Left renal pelvis (tissue), 4 donors: ENCODE measurements around the gene CT45A10. TPM values are rescaled to one million over a fixed set of nuclear protein-coding genes. Genes with fewer than 3 reads are reported as not detected.
"Not testable (repeated sequence)": the region's sequence is repeated elsewhere in the genome, so short reads cannot be mapped to it uniquely, and the experiment has no call there.

Source experiments
- DNase-seq, 4 donors: peaks; one replicate each; pipeline ENCODE4 v3.0.0-alpha.2; 2013; ENCODE audit warnings: low read depth in 4 of 4, low spot score in 3 of 4
- polyA plus RNA-seq, 4 donors: library from polyadenylated mRNA; unstranded; fragments of 120-200 nt; gene quantifications; one replicate each; pipeline ENCODE4 v1.2.1, GENCODE V29; 2013; ENCODE audit not compliant: insufficient read length in 4 of 4

The CT45A10 gene
- polyA plus RNA-seq, result not detected

- DNase-seq, result no peak
These were observed at the start of gene CT45A10, which contains the start of gene SAGE1 for GRCh38 chrX:135893294-135893817. Gene CT45A10, minus strand, starts transcription at chrX:135893444. Its CDS starts 8,100 bp downstream, at chrX:135885344. Gene SAGE1, plus strand, starts transcription at chrX:135893716. Its CDS starts 2,527 bp downstream, at chrX:135896243.

GRCh38 chrX:135931644-135932487 lies 38.6 kb upstream of the CT45A10 start:
- DNase-seq, result peak in 2 of 4 donors; percentile 2 to 6

GRCh38 chrX:135927897-135928296 lies 34.7 kb upstream of the CT45A10 start:
- DNase-seq, result no peak

GRCh38 chrX:135923353-135923752 lies 30.1 kb upstream of the CT45A10 start:
- DNase-seq, result no peak

- not testable (repeated sequence) for DNase-seq
These were observed 27.3 kb upstream of the CT45A10 start for GRCh38 chrX:135920516-135920915.

- no peak for DNase-seq
These were observed 21.2 kb upstream of the CT45A10 start for GRCh38 chrX:135914404-135914803.

GRCh38 chrX:135910251-135910650 lies 17.0 kb upstream of the CT45A10 start:
- no peak for DNase-seq

GRCh38 chrX:135892781-135893180 lies 463 bp downstream of the CT45A10 start:
- no peak for DNase-seq

- no peak for DNase-seq
These were observed 3.1 kb downstream of the CT45A10 start for GRCh38 chrX:135890087-135890585.

GRCh38 chrX:135888976-135889375 lies 4.3 kb downstream of the CT45A10 start:
- DNase-seq, result not testable (repeated sequence)

GRCh38 chrX:135888230-135888629 lies 5.0 kb downstream of the CT45A10 start:
- not testable (repeated sequence) for DNase-seq

GRCh38 chrX:135882741-135883140 lies 10.5 kb downstream of the CT45A10 start:
- DNase-seq, result not testable (repeated sequence)

- DNase-seq, result not testable (repeated sequence)
These were observed 21.5 kb downstream of the CT45A10 start, which contains the start of gene CT45A9 for GRCh38 chrX:135871712-135872111. Gene CT45A9, minus strand, starts transcription at chrX:135871812. Its CDS starts 3,751 bp downstream, at chrX:135868061.

GRCh38 chrX:135854438-135854837 lies 38.8 kb downstream of the CT45A10 start, which contains the start of gene CT45A8:
Gene CT45A8, minus strand, starts transcription at chrX:135854538. Its CDS starts 3,755 bp downstream, at chrX:135850783.
- not testable (repeated sequence) for DNase-seq

- not testable (repeated sequence) for DNase-seq
These were observed 56.1 kb downstream of the CT45A10 start, which contains the start of gene CT45A7 for GRCh38 chrX:135837180-135837579. Gene CT45A7, minus strand, starts transcription at chrX:135837280. Its CDS starts 3,747 bp downstream, at chrX:135833533.

Other genes starting within 250 kb of the CT45A10 start
- not detected for gene CT45A1, start 179.8 kb downstream of the CT45A10 start, polyA plus RNA-seq
- not detected for gene CT45A3, start 125.3 kb downstream of the CT45A10 start, polyA plus RNA-seq
- gene CT45A5, start 107.9 kb downstream of the CT45A10 start, polyA plus RNA-seq, result not detected
- gene CT45A6, start 90.7 kb downstream of the CT45A10 start, polyA plus RNA-seq, result not detected
- not detected for gene CT45A2, start 73.4 kb downstream of the CT45A10 start, polyA plus RNA-seq
- under 1 TPM in 1 of 4 donors, not detected in 3; 0.29 TPM for gene CT45A7, start 56.2 kb downstream of the CT45A10 start, polyA plus RNA-seq
- not detected for gene CT45A8, start 38.9 kb downstream of the CT45A10 start, polyA plus RNA-seq
- not detected for gene CT45A9, start 21.6 kb downstream of the CT45A10 start, polyA plus RNA-seq
- not detected for gene SAGE1, start 272 bp upstream of the CT45A10 start, polyA plus RNA-seq
- 10 to 100 TPM; 26.8 to 34.0 (median 28.6) TPM for gene MMGT1, start 80.5 kb upstream of the CT45A10 start, polyA plus RNA-seq
- 10 to 100 TPM; 11.8 to 18.3 (median 16.8) TPM for gene SLC9A6, start 92.0 kb upstream of the CT45A10 start, polyA plus RNA-seq